ENCODE results near the gene MUC4. TPM values are rescaled to one million over a fixed set of nuclear protein-coding genes. Genes with fewer than 3 reads are reported as not detected.

The MUC4 gene
- total and polyA plus RNA-seq, 2 experiments from 2014 or later = not detected

GRCh38 chr3:195763076-195763830, 48.5 kb downstream of the MUC4 start:
- no peaks in the 10 kb centered on the region for H3K79me2 ChIP-seq (ENCODE audit: insufficient read depth)
- H3K4me1 ChIP-seq (ENCODE audit: insufficient read depth) = no peaks in the 10 kb centered on the region
- in situ Hi-C loops (cut with MboI) = no loop called here
- no peak overlapping the region for H3K4me2 ChIP-seq (ENCODE audit: unreplicated experiment)
- TF ChIP-seq EZH2 (IDR thresholded peaks at IDR 0.05; ENCODE audit: insufficient read depth, poor library complexity, severe bottlenecking) (no peak), EZH2phosphoT487 (IDR thresholded peaks at IDR 0.05; ENCODE audit: insufficient read depth, low read depth) (no peak)
- peaks cover 10% of the 10 kb centered on the region for H3K27me3 ChIP-seq (replicated peaks; ENCODE audit: insufficient read depth)
- DNase-seq = no peak
- no peak overlapping the region for H3K9ac ChIP-seq
- H3K9me3 ChIP-seq (ENCODE audit: low read depth) = no peaks in the 10 kb centered on the region
- H3K9me2 ChIP-seq (ENCODE audit: insufficient read depth) = no peaks in the 10 kb centered on the region
- no peak overlapping the region for H2AFZ ChIP-seq
- WGBS, 2 experiments (ENCODE audit: low coverage in 1 of 2, low lambda C conversion rate in 2 of 2, missing lambda C conversion rate in 2 of 2) = 64 to 69% methylated on average over 27 to 28 of the region's 28 CpGs
- no peaks in the 10 kb centered on the region for H3K36me3 ChIP-seq (ENCODE audit: low read depth)
- H4K20me1 ChIP-seq (ENCODE audit: insufficient read depth) = no peaks in the 10 kb centered on the region
- no peak overlapping the region for H3K4me3 ChIP-seq
- H3K27ac ChIP-seq = no peak overlapping the region
- H3F3A ChIP-seq (ENCODE audit: insufficient read depth) = no peaks in the 10 kb centered on the region

GRCh38 chr3:195762611-195763010, 49.1 kb downstream of the MUC4 start:
- no peak overlapping the region for H3K9ac ChIP-seq
- H3K4me3 ChIP-seq = no peak overlapping the region
- peaks cover 16% of the 10 kb centered on the region for H3K27me3 ChIP-seq (replicated peaks; ENCODE audit: insufficient read depth)
- no peaks in the 10 kb centered on the region for H3K9me3 ChIP-seq (ENCODE audit: low read depth)
- H3K4me1 ChIP-seq (ENCODE audit: insufficient read depth) = no peaks in the 10 kb centered on the region
- H3F3A ChIP-seq (ENCODE audit: insufficient read depth) = no peaks in the 10 kb centered on the region
- H3K36me3 ChIP-seq (ENCODE audit: low read depth) = no peaks in the 10 kb centered on the region
- H3K79me2 ChIP-seq (ENCODE audit: insufficient read depth) = no peaks in the 10 kb centered on the region
- no peaks in the 10 kb centered on the region for H4K20me1 ChIP-seq (ENCODE audit: insufficient read depth)
- 80% methylated on average over 8 to 39 of the region's 43 CpGs for WGBS, 2 experiments (ENCODE audit: low coverage in 1 of 2, low lambda C conversion rate in 2 of 2, missing lambda C conversion rate in 2 of 2)
- H2AFZ ChIP-seq = no peak overlapping the region
- TF ChIP-seq EZH2 (IDR thresholded peaks at IDR 0.05; ENCODE audit: insufficient read depth, poor library complexity, severe bottlenecking) (no peak), EZH2phosphoT487 (IDR thresholded peaks at IDR 0.05; ENCODE audit: insufficient read depth, low read depth) (no peak)
- H3K27ac ChIP-seq = no peak overlapping the region
- no peak overlapping the region for H3K4me2 ChIP-seq (ENCODE audit: unreplicated experiment)
- H3K9me2 ChIP-seq (ENCODE audit: insufficient read depth) = no peaks in the 10 kb centered on the region
- in situ Hi-C loops (cut with MboI) = no loop called here
- no peak for DNase-seq

- no peak for DNase-seq
- Histone ChIP-seq H4K20me1 (ENCODE audit: insufficient read depth) (no peaks in the 10 kb centered on the region), H3K27ac (no peak overlapping the region), H3K4me3 (no peak overlapping the region), H3K4me2 (ENCODE audit: unreplicated experiment) (no peak overlapping the region), H3F3A (ENCODE audit: insufficient read depth) (no peaks in the 10 kb centered on the region), H3K9me2 (ENCODE audit: insufficient read depth) (no peaks in the 10 kb centered on the region), H3K4me1 (ENCODE audit: insufficient read depth) (no peaks in the 10 kb centered on the region), H3K79me2 (ENCODE audit: insufficient read depth) (no peaks in the 10 kb centered on the region), H3K36me3 (ENCODE audit: low read depth) (no peaks in the 10 kb centered on the region), H3K9me3 (ENCODE audit: low read depth) (no peaks in the 10 kb centered on the region), H3K9ac (no peak overlapping the region), H3K27me3 (replicated peaks; ENCODE audit: insufficient read depth) (peaks cover 17% of the 10 kb centered on the region), H2AFZ (no peak overlapping the region)
- 46 to 50% methylated on average over 11 to 34 of the region's 36 CpGs for WGBS, 2 experiments (ENCODE audit: low coverage in 1 of 2, low lambda C conversion rate in 2 of 2, missing lambda C conversion rate in 2 of 2)
- in situ Hi-C loops (cut with MboI) = no loop called here
- TF ChIP-seq EZH2phosphoT487 (IDR thresholded peaks at IDR 0.05; ENCODE audit: insufficient read depth, low read depth) = no peak
- TF ChIP-seq EZH2 (IDR thresholded peaks at IDR 0.05; ENCODE audit: insufficient read depth, poor library complexity, severe bottlenecking) = no peak
Measured at GRCh38 chr3:195762249-195762585, 49.5 kb downstream of the MUC4 start.

- peaks cover 17% of the 10 kb centered on the region for H3K27me3 ChIP-seq (replicated peaks; ENCODE audit: insufficient read depth)
- DNase-seq = no peak
Measured at GRCh38 chr3:195761567-195762248, 50.0 kb downstream of the MUC4 start.

More at GRCh38 chr3:195761567-195762248, 50.0 kb downstream of the MUC4 start:
- H3K36me3 ChIP-seq (ENCODE audit: low read depth) = no peaks in the 10 kb centered on the region
- H4K20me1 ChIP-seq (ENCODE audit: insufficient read depth) = no peaks in the 10 kb centered on the region
- TF ChIP-seq EZH2phosphoT487 (IDR thresholded peaks at IDR 0.05; ENCODE audit: insufficient read depth, low read depth) = no peak
- TF ChIP-seq EZH2 (IDR thresholded peaks at IDR 0.05; ENCODE audit: insufficient read depth, poor library complexity, severe bottlenecking) = no peak
- in situ Hi-C loops (cut with MboI) = no loop called here
- no peak overlapping the region for H3K9ac ChIP-seq
- H2AFZ ChIP-seq = no peak overlapping the region
- H3K79me2 ChIP-seq (ENCODE audit: insufficient read depth) = no peaks in the 10 kb centered on the region
- WGBS, 2 experiments (ENCODE audit: low coverage in 1 of 2, low lambda C conversion rate in 2 of 2, missing lambda C conversion rate in 2 of 2) = 9 to 11% methylated on average over 26 to 51 of the region's 52 CpGs
- H3K4me1 ChIP-seq (ENCODE audit: insufficient read depth) = no peaks in the 10 kb centered on the region
- H3F3A ChIP-seq (ENCODE audit: insufficient read depth) = no peaks in the 10 kb centered on the region
- H3K27ac ChIP-seq = no peak overlapping the region
- no peaks in the 10 kb centered on the region for H3K9me2 ChIP-seq (ENCODE audit: insufficient read depth)
- H3K4me2 ChIP-seq (ENCODE audit: unreplicated experiment) = no peak overlapping the region
- H3K9me3 ChIP-seq (ENCODE audit: low read depth) = no peaks in the 10 kb centered on the region
- H3K4me3 ChIP-seq = no peak overlapping the region
